G401 (cell line): ENCODE results near the gene DLK1. TPM values are rescaled to one million over a fixed set of nuclear protein-coding genes. Genes with fewer than 3 reads are reported as not detected.

ENCODE experiments used
- DNase-seq: peaks from one replicate; pipeline ENCODE4 v3.0.0-alpha.2; 2015; ENCODE audit warnings: low spot score
- in situ Hi-C: cut with HindIII; loops from 2 replicates; pipeline ENCODE4 v1.10.0; 2016; ENCODE audit warnings: low sequenced_read_pairs, mixed read lengths
- total RNA-seq: library from RNA; depleted of rRNA; stranded (reverse); fragments of >200 nt; shearing (Covaris generic); gene quantifications from 2 replicates; pipeline ENCODE4 v1.2.3, GENCODE V29; 2014

The DLK1 gene
- total RNA-seq, 1 experiment from 2014 or later: 6.1 TPM

- DNase-seq: no peak
Observed at GRCh38 chr14:100729982-100730381, 3.3 kb downstream of the DLK1 start.

GRCh38 chr14:100730581-100730980 is 3.9 kb downstream of the DLK1 start:
- DNase-seq: no peak
- in situ Hi-C loops: no loop called here

More at GRCh38 chr14:100729982-100730381, 3.3 kb downstream of the DLK1 start:
- in situ Hi-C loops: no loop called here

GRCh38 chr14:100731011-100731670 is 4.4 kb downstream of the DLK1 start:
- in situ Hi-C loops: no loop called here
- no peak for DNase-seq

DNA sequence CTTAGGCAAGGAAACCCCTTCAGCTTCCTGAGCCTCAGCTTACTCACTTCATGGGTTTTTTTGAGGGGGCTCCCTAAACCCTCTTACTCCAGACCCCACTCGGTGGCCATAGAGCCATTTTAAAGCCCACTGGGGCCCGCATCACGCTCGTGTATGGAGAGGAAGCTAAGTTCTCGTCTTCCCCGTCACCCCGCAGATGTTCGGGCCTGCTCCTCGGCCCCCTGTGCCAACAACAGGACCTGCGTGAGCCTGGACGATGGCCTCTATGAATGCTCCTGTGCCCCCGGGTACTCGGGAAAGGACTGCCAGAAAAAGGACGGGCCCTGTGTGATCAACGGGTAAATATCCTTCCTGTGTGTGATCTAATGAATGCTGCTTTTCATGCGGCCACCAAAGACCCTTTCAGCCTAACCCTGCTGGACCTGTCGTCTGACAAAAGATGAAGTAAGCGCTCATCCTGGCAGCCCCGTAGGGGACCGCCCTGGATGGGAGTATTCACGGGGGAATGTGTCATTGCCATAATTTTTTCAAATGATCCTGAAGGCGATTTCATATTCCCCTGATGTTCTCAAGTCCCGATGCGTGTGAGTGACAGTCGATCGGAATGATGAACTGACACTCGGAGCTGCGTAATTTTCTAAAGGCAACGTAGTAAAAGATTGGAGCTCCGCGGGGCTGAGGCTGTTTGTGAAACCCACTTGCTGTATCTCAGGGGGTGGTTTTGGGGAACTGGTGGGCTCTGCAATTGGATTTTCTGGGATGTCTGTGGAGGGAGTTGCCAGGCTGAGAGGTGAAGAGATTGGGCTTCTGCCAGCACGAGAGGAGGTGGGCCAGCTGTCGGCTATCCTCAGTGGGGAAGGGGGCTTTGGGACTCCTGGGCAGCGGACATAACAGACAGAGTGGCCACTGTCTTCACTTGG is 5.4 kb downstream of the DLK1 start:
- in situ Hi-C loops: no loop called here
- no peak for DNase-seq

DNA sequence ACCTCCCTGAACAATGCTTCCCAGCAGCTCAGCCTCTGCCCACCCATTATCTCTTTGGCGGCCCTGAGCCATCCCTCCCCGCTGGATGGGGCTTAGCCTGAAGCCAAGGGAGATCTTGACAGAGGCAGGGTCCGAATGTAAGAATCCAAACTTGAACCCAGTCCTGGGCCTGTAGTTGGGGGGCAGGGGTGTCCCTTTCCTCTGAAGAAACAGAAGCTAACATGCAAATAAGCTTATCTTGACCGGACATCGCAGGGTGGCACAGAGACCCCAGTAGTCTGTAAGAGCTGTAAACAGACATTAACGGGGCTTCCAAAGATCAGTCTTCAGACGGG is 6.0 kb downstream of the DLK1 start:
- no peak for DNase-seq
- in situ Hi-C loops: no loop called here

- DNase-seq: no peak
- in situ Hi-C loops: no loop called here
Observed at GRCh38 chr14:100733152-100733850, 6.6 kb downstream of the DLK1 start.

- in situ Hi-C loops: no loop called here
Observed at GRCh38 chr14:100734031-100734990, 7.6 kb downstream of the DLK1 start.

DNA sequence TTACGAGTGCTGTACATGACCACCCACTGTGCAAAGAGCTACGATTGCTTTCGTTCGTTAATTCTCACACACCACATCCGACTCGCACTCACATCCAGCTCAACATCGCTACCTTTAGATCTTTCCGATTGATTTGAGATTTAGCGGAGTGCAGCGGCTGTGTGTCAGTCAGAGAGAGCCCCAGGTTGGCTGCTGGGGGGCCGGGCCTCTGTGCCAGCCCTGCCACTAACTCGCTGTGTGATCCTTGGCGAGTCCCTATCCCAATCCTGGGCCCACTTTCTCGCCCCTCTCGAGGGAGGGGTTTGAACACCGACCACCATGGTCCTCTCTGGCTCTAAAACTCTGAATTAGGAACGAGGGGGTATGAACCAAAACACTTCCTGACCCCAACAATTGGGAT is 8.6 kb downstream of the DLK1 start:
- in situ Hi-C loops: no loop called here
- no peak for DNase-seq

More at GRCh38 chr14:100734031-100734990, 7.6 kb downstream of the DLK1 start:
- DNase-seq: no peak

- DNase-seq: no peak
- in situ Hi-C loops: no loop called here
Observed at GRCh38 chr14:100736269-100737180, 9.8 kb downstream of the DLK1 start.

- in situ Hi-C loops: no loop called here
- no peak for DNase-seq
Observed at GRCh38 chr14:100737526-100737925, 10.8 kb downstream of the DLK1 start.

DNA sequence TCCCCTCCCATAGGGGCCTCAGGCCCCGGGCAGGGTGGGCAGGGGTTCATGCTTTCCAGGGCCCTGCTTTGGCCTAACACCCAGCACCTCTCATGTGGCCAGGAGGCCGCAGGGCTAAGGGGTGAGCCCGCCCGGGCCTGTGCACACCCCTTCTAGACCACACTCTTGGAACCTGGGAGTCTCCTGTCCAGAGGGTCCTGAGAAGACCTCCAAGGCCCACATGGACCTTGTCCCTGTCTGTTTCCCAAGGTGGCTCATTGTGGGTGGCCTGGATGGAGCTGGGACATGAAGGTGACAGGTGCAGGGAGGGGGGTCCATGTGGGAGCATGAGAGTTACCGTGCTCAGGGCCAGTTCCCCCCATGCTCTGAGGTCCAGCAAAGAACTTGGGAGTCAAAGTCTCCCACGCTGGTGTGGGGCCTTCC is 11.6 kb downstream of the DLK1 start:
- DNase-seq: no peak
- in situ Hi-C loops: no loop called here

GRCh38 chr14:100738704-100739131 is 12.0 kb downstream of the DLK1 start:
- in situ Hi-C loops: no loop called here

GRCh38 chr14:100739306-100739705 is 12.6 kb downstream of the DLK1 start:
- no peak for DNase-seq
- in situ Hi-C loops: no loop called here

More at GRCh38 chr14:100738704-100739131, 12.0 kb downstream of the DLK1 start:
- no peak for DNase-seq

GRCh38 chr14:100740196-100740825 is 13.6 kb downstream of the DLK1 start:
- in situ Hi-C loops: no loop called here
- DNase-seq: no peak

DNA sequence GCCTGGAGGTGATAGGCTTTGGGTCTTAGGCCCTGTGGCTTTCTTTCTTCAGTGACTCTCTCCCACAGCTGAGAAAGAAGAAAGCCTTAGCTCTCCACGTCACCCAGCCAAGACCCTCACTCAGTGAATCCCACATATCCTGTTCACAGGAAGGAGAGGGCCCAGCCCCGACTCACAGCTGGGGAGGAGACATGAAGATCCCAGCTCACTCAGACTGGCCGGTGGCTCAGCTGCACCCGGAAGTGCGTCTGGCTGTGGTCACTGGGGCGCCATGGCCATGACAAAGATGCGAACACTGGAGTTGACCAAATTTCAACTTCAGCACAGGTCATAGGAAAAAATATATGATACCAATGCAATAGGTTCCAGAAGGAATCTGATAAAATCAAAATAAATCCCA is 14.2 kb downstream of the DLK1 start:
- in situ Hi-C loops: no loop called here
- DNase-seq: no peak

- in situ Hi-C loops: no loop called here
Observed at GRCh38 chr14:100741966-100742365, 15.3 kb downstream of the DLK1 start.

DNA sequence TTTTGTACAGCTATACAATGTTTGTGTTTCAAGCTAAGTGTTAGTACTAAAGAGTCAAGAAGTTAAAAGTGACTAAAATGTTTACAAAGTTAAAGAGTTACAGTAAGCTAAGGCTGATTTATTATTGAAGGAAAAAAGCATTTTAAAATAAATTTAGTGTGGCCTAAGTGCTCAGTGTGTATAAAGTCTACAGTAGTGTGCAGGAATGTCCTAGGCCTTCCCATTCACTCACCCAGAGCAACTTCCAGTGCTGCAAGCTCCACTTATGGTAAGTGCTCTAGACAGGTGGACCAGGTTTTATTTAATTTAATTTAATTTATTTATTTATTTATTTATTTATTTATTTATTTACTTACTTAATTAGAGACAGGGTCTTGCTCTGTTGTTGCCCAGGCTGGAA is 19.6 kb downstream of the DLK1 start:
- DNase-seq: no peak
- in situ Hi-C loops: no loop called here

More at GRCh38 chr14:100741966-100742365, 15.3 kb downstream of the DLK1 start:
- DNase-seq: no peak
